Measurements from ENCODE around the gene ABCC1.

DNA sequence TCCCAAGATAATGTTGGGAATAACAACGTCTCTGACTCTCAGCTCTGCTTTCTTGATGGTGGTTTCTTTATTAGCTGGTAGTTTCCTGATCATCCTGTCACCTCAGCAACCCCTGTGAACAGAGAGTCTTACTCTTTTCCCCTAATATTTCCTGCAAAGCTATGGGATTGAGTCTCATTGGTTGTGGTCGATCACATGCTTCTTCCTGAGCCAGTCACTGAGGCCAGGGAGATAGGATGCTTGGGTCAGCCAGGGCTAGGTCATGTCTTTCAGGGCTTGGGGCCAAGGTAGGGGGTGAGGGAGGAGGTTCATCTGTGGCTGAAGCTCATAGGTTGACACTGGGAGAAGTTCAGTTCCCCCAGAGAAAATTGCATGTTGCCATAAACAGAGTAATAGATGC, 114.3 kb downstream of the ABCC1 start:
- TF ChIP-seq, protein P1, sequence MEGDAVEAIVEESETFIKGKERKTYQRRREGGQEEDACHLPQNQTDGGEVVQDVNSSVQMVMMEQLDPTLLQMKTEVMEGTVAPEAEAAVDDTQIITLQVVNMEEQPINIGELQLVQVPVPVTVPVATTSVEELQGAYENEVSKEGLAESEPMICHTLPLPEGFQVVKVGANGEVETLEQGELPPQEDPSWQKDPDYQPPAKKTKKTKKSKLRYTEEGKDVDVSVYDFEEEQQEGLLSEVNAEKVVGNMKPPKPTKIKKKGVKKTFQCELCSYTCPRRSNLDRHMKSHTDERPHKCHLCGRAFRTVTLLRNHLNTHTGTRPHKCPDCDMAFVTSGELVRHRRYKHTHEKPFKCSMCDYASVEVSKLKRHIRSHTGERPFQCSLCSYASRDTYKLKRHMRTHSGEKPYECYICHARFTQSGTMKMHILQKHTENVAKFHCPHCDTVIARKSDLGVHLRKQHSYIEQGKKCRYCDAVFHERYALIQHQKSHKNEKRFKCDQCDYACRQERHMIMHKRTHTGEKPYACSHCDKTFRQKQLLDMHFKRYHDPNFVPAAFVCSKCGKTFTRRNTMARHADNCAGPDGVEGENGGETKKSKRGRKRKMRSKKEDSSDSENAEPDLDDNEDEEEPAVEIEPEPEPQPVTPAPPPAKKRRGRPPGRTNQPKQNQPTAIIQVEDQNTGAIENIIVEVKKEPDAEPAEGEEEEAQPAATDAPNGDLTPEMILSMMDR (IDR thresholded peaks at IDR 0.05; ENCODE audit: insufficient read depth, low read length, poor library complexity, severe bottlenecking), result no peak
- TF ChIP-seq EZH2phosphoT487 (conservative IDR thresholded peaks at IDR 0.05; ENCODE audit: low read length), result no peak

Data from SU-DHL-6 (cell line).